Prostate gland (tissue), 2 donors: ENCODE data around the gene PGAM1.

ENCODE experiments used
- CTCF ChIP-seq, 4 experiments: fragments of 200-600 bp in 2 of 4; fragments of 450-650 bp in 2 of 4; sonication (generic) in 2 of 4; IDR thresholded peaks; 1 replicate in 3 of 4; 2 replicates in 1 of 4; pipeline ENCODE4 v1.5.1; 2016 to 2019; ENCODE audit warnings: antibody characterized with exemption in 4 of 4, mild to moderate bottlenecking in 2 of 4, moderate library complexity in 2 of 4
- POLR2A ChIP-seq: fragments of 450-650 bp; IDR thresholded peaks from one replicate; pipeline ENCODE4 v1.6.1; 2016; ENCODE audit warnings: antibody characterized with exemption, mild to moderate bottlenecking
- POLR2AphosphoS5 ChIP-seq: sonication (generic); formaldehyde crosslinking; IDR thresholded peaks from one replicate; pipeline ENCODE4 v1.6.1; 2017; ENCODE audit warnings: antibody characterized with exemption

GRCh38 chr10:97451605-97452004 is 25.6 kb downstream of the PGAM1 start:
- TF ChIP-seq POLR2A: no peak
- no peak for TF ChIP-seq CTCF (IDR thresholded peaks at IDR 0.05)
- TF ChIP-seq POLR2AphosphoS5: no peak
